PC-9 (cell line): ENCODE measurements around the gene HSPG2.

Source experiments
- CTCF ChIP-seq: fragments of 200-600 bp; sonication (generic); conservative IDR thresholded peaks from 2 replicates; pipeline ENCODE4 v1.6.1; 2017; ENCODE audit warnings: mixed run types, antibody characterized with exemption, mild to moderate bottlenecking, moderate library complexity
- EZH2 ChIP-seq: fragments of 200-600 bp; sonication (generic); IDR thresholded peaks from 2 replicates; pipeline ENCODE4 v1.8.0; 2017; ENCODE audit warnings: antibody characterized with exemption, low read depth

GRCh38 chr1:21891081-21891480 is 46.0 kb downstream of the HSPG2 start:
- no peak for TF ChIP-seq EZH2
- no peak for TF ChIP-seq CTCF
